ENCODE results near the gene HSD11B1. TPM values are rescaled to one million over a fixed set of nuclear protein-coding genes. Genes with fewer than 3 reads are reported as not detected.

The HSD11B1 gene
- total RNA-seq, 2 donors from 2014 or later: not detected

DNA sequence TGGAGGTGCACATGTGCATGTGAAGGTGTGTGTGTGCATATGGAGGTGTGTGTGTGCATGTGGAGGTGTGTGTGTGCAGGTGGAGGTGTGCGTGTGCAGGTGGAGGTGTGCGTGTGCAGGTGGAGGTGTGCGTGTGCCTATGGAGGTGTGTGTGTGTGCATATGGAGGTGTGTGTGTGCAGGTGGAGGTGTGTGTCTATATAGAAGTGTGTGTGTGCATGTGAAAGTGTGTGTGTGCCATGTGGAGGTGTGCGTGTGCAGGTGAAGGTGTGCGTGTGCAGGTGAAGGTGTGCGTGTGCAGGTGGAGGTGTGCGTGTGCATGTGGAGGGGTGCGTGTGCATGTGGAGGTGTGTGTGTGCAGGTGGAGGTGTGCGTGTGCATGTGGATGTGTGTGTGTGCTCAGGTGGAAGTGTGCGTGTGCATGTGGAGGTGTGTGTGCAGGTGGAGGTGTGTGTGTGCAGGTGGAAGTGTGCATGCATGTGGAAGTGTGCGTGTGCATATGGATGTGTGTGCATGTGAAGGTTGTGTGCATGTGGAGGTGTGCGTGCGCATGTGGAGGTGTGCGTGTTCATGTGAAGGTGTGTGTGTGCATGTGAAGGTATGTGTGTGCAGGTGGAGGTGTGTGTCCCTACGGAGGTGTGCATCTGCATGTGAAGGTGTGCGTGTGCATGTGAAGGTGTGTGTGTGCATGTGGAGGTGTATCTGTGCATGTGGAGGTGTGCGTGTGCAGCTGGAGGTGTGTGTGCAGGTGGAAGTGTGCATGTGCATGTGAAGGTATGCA, 66.2 kb downstream of the HSD11B1 start:
- H3K27me3 Mint-ChIP-seq (ENCODE audit: insufficient read depth): peaks cover 15% of the 10 kb centered on the region

DNA sequence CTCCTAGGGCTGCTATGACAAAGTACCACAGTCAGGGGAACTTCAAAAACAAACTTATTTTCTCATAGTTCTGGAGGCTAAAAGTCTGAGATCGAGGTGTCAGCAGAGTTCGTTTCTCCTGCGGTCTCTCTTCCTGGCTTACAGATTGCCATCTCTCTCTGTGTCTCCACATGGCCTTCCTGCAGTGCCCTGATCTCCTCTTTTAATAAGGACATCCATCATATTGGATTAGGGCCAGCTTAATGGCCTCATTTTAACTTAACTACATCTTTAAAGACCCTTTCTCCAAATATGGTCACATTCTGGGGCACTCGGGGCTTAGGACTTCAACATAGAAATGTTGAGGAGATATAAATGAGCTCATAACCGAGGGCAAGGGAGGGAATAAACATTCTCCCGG, 67.5 kb downstream of the HSD11B1 start:
- no peaks in the 10 kb centered on the region for H3K36me3 ChIP-seq (ENCODE audit: control insufficient read depth, insufficient read depth, low read length)
- H3K4me1 ChIP-seq (ENCODE audit: control insufficient read depth, insufficient read depth, low read length): no peaks in the 10 kb centered on the region
- no peak overlapping the region for H3K4me3 Mint-ChIP-seq
- no peaks in the 10 kb centered on the region for H3K36me3 Mint-ChIP-seq (ENCODE audit: low read depth)
- no peaks in the 10 kb centered on the region for H3K9me3 Mint-ChIP-seq
- no peak overlapping the region for H3K4me3 ChIP-seq (ENCODE audit: low read length)
- no peak overlapping the region for H3K27ac ChIP-seq (ENCODE audit: low read depth, low read length)
- no peak for DNase-seq
- no peak overlapping the region for H3K9ac ChIP-seq (ENCODE audit: extremely low read depth, low read length, poor library complexity, severe bottlenecking)
- no peaks in the 10 kb centered on the region for H3K9me3 ChIP-seq (ENCODE audit: control insufficient read depth, low read length)
- no peak overlapping the region for H3K27ac Mint-ChIP-seq
- peaks cover 20% of the 10 kb centered on the region for H3K27me3 ChIP-seq (ENCODE audit: control insufficient read depth, insufficient read depth, low read length, poor library complexity, severe bottlenecking)
- H3K27me3 Mint-ChIP-seq (ENCODE audit: insufficient read depth): peaks cover 15% of the 10 kb centered on the region
- WGBS, 2 experiments (ENCODE audit: insufficient coverage in 1 of 2, insufficient read length in 1 of 2): 82 to 91% methylated on average over 5 to 6 of the region's 6 CpGs
- TF ChIP-seq, protein P1, sequence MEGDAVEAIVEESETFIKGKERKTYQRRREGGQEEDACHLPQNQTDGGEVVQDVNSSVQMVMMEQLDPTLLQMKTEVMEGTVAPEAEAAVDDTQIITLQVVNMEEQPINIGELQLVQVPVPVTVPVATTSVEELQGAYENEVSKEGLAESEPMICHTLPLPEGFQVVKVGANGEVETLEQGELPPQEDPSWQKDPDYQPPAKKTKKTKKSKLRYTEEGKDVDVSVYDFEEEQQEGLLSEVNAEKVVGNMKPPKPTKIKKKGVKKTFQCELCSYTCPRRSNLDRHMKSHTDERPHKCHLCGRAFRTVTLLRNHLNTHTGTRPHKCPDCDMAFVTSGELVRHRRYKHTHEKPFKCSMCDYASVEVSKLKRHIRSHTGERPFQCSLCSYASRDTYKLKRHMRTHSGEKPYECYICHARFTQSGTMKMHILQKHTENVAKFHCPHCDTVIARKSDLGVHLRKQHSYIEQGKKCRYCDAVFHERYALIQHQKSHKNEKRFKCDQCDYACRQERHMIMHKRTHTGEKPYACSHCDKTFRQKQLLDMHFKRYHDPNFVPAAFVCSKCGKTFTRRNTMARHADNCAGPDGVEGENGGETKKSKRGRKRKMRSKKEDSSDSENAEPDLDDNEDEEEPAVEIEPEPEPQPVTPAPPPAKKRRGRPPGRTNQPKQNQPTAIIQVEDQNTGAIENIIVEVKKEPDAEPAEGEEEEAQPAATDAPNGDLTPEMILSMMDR (conservative IDR thresholded peaks at IDR 0.05): no peak
- peaks cover 4% of the 10 kb centered on the region for H3K4me1 Mint-ChIP-seq

More for the DNA sequence above, 66.2 kb downstream of the HSD11B1 start:
- H3K36me3 ChIP-seq (ENCODE audit: control insufficient read depth, insufficient read depth, low read length): no peaks in the 10 kb centered on the region
- no peaks in the 10 kb centered on the region for H3K4me1 ChIP-seq (ENCODE audit: control insufficient read depth, insufficient read depth, low read length)
- TF ChIP-seq, protein P1 (conservative IDR thresholded peaks at IDR 0.05): no peak
- Mint-ChIP-seq H3K4me3 (no peak overlapping the region), H3K9me3 (no peaks in the 10 kb centered on the region), H3K4me1 (peaks cover 4% of the 10 kb centered on the region), H3K36me3 (ENCODE audit: low read depth) (no peaks in the 10 kb centered on the region), H3K27ac (no peak overlapping the region)
- no peak overlapping the region for H3K4me3 ChIP-seq (ENCODE audit: low read length)
- H3K27me3 ChIP-seq (ENCODE audit: control insufficient read depth, insufficient read depth, low read length, poor library complexity, severe bottlenecking): peaks cover 20% of the 10 kb centered on the region
- H3K9ac ChIP-seq (ENCODE audit: extremely low read depth, low read length, poor library complexity, severe bottlenecking): no peak overlapping the region
- DNase-seq: no peak
- H3K9me3 ChIP-seq (ENCODE audit: control insufficient read depth, low read length): no peaks in the 10 kb centered on the region
- no peak overlapping the region for H3K27ac ChIP-seq (ENCODE audit: low read depth, low read length)
- 87% methylated on average over 17 of the region's 17 CpGs; no CpG with 5 or more reads in 1 of the 2 experiments for WGBS, 2 experiments (ENCODE audit: insufficient coverage in 1 of 2, insufficient read length in 1 of 2)

DNA sequence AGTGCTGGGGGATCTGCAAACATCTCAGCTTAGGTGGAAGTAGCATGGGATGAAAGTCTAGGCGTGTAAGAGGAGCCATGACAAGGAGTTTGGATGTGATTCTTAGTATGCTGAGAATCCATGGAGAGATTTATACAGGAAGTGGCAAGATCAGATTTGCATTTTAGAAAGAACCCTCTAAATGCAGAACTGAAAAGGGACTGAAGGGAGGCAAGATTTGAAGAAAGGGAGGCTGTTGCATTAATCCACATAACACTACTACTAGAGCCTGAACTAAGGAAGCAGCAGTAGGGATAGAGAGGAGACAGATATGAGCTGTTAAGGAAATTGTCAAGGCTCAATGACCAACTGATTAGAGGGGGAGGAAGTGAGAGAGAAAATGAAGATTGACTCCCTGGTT, 69.9 kb downstream of the HSD11B1 start:
- Mint-ChIP-seq H3K36me3 (ENCODE audit: low read depth) (no peaks in the 10 kb centered on the region), H3K9me3 (no peaks in the 10 kb centered on the region), H3K4me3 (no peak overlapping the region), H3K27ac (no peak overlapping the region), H3K27me3 (ENCODE audit: insufficient read depth) (peaks cover 15% of the 10 kb centered on the region), H3K4me1 (no peaks in the 10 kb centered on the region)
- no peaks in the 10 kb centered on the region for H3K36me3 ChIP-seq (ENCODE audit: control insufficient read depth, insufficient read depth, low read length)
- no peak for DNase-seq
- TF ChIP-seq, protein P1 (conservative IDR thresholded peaks at IDR 0.05): no peak
- WGBS, 2 experiments (ENCODE audit: insufficient coverage in 1 of 2, insufficient read length in 1 of 2): 80 to 88% methylated on average over 1 of the region's 1 CpG
- H3K27ac ChIP-seq (ENCODE audit: low read depth, low read length): no peak overlapping the region
- H3K4me1 ChIP-seq (ENCODE audit: control insufficient read depth, insufficient read depth, low read length): no peaks in the 10 kb centered on the region
- H3K9ac ChIP-seq (ENCODE audit: extremely low read depth, low read length, poor library complexity, severe bottlenecking): no peak overlapping the region
- H3K4me3 ChIP-seq (ENCODE audit: low read length): no peak overlapping the region
- no peaks in the 10 kb centered on the region for H3K9me3 ChIP-seq (ENCODE audit: control insufficient read depth, low read length)
- H3K27me3 ChIP-seq (ENCODE audit: control insufficient read depth, insufficient read depth, low read length, poor library complexity, severe bottlenecking): peaks cover 20% of the 10 kb centered on the region

Measured in endodermal cell (in vitro differentiated cells).